ENCODE measurements around the gene WDR72.

DNA sequence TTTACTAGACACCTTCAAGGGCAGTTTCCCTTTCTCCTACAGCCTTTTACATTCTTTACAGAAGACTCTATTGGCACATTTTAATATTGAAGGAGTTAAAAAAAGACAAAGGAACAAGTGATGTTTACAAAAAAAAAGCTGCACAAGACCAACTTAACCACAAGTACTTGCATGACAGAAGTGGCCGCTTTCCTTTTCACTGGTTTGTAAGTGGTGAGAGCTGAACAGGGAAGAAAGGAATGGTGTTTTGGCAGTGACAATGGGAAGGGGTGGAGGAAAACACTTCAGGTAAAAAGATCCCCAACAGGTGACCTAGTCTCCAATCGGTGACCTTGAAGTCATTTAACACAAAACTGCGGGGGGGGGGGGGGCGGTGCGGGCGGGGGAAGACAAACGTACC lies 1.1 kb downstream of the WDR72 start:
- TF ChIP-seq POLR2A (IDR thresholded peaks at IDR 0.05), result no peak
- TF ChIP-seq, protein P1, sequence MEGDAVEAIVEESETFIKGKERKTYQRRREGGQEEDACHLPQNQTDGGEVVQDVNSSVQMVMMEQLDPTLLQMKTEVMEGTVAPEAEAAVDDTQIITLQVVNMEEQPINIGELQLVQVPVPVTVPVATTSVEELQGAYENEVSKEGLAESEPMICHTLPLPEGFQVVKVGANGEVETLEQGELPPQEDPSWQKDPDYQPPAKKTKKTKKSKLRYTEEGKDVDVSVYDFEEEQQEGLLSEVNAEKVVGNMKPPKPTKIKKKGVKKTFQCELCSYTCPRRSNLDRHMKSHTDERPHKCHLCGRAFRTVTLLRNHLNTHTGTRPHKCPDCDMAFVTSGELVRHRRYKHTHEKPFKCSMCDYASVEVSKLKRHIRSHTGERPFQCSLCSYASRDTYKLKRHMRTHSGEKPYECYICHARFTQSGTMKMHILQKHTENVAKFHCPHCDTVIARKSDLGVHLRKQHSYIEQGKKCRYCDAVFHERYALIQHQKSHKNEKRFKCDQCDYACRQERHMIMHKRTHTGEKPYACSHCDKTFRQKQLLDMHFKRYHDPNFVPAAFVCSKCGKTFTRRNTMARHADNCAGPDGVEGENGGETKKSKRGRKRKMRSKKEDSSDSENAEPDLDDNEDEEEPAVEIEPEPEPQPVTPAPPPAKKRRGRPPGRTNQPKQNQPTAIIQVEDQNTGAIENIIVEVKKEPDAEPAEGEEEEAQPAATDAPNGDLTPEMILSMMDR (IDR thresholded peaks at IDR 0.05), result no peak
- TF ChIP-seq EP300 (IDR thresholded peaks at IDR 0.05), result no peak

Data from ovary (tissue), 3 donors.